K562 (cell line): ENCODE measurements around the gene MYH3. TPM values are rescaled to one million over a fixed set of nuclear protein-coding genes. Genes with fewer than 3 reads are reported as not detected.

Experiments used
- ATAC-seq: fragments of 200-7000 bp; cut with Tn5 transposase; 3 replicates; pipeline ENCODE4 v1.9.1; 2020; ENCODE audit warnings: moderate library complexity
- BruUV-seq: library from RNA; stranded (reverse); fragments of 400-500 nt; replicated peaks from 2 replicates; lab custom pipeline; 2021; lab: Mats Ljungman, UMichigan
- CTCF ChIA-PET: fragments of 300-600 bp; formaldehyde crosslinking; extraction: SDS; loops from one replicate; lab custom pipeline; 2021; ENCODE audit warnings: low intra/inter-chr PET ratio; lab: Yijun Ruan, JAX
- POLR2A ChIA-PET: fragments of 300-600, 350-650 bp; sonication (Branson Sonifier 250); formaldehyde crosslinking; extraction: SDS; loops from one replicate; lab custom pipeline; 2021; ENCODE audit warnings: antibody characterized with exemption, inconsistent platforms; lab: Yijun Ruan, JAX
- DNase-seq, 4 experiments: peaks; one replicate each; pipeline versions ENCODE4 v3.0.0 to v3.0.0-alpha.2; 2011 to 2018; ENCODE audit warnings: low spot score in 3 of 4, mixed read lengths in 3 of 4; ENCODE audit errors: extremely low read depth in 1 of 4
- FAIRE-seq: peaks from 2 replicates; lab custom pipeline; 2011; peaks lifted over from hg19 to GRCh38; lab: Jason Lieb, UNC
- H2AFZ ChIP-seq: 2 replicates; pipeline ENCODE4 v1.6.0; 2011; ENCODE audit warnings: low read depth, low read length, control low read depth, inconsistent platforms
- H3K27ac ChIP-seq: fragments of 200-600 bp; 3 replicates; pipeline ENCODE4 v1.8.0; 2011; ENCODE audit warnings: low read depth, mild to moderate bottlenecking, control low read depth, inconsistent platforms, low read length, moderate library complexity, mixed read lengths; ENCODE audit errors: extremely low read depth
- H3K27me3 ChIP-seq, 2 experiments: fragments of 300-600 bp in 1 of 2; 2 replicates in 1 of 2; 3 replicates in 1 of 2; pipeline versions ENCODE4 v1.6.0 to v1.8.0; 2011; ENCODE audit warnings: inconsistent platforms in 2 of 2, low read length in 2 of 2, mild to moderate bottlenecking in 1 of 2, mixed read lengths in 1 of 2, moderate library complexity in 1 of 2; ENCODE audit not compliant: control insufficient read depth in 2 of 2, insufficient read depth in 2 of 2
- H3K36me3 ChIP-seq: fragments of 300-600 bp; 3 replicates; pipeline ENCODE4 v1.8.0; 2011; ENCODE audit warnings: mild to moderate bottlenecking, low read length, inconsistent platforms; ENCODE audit not compliant: control insufficient read depth, insufficient read depth
- H3K4me1 ChIP-seq, 2 experiments: fragments of 200-600 bp in 1 of 2; replicated peaks in 1 of 2; 2 replicates in 1 of 2; 3 replicates in 1 of 2; pipeline versions ENCODE4 v1.5.1 to v1.8.0; 2011; ENCODE audit warnings: inconsistent platforms in 2 of 2, low read length in 2 of 2, mild to moderate bottlenecking in 1 of 2, mixed read lengths in 1 of 2, moderate library complexity in 1 of 2; ENCODE audit not compliant: control insufficient read depth in 2 of 2, insufficient read depth in 2 of 2
- H3K4me2 ChIP-seq: 2 replicates; pipeline ENCODE4 v1.6.1; 2011; ENCODE audit warnings: low read length, control low read depth, inconsistent platforms, mixed read lengths; ENCODE audit not compliant: insufficient read depth
- H3K4me3 ChIP-seq: fragments of 200-600 bp; sonication (generic), shearing (Covaris generic); 2 replicates; pipeline ENCODE4 v1.5.1; 2016; ENCODE audit warnings: control low read depth, inconsistent platforms
- H3K79me2 ChIP-seq: fragments of 200-600 bp; 3 replicates; pipeline ENCODE4 v1.8.0; 2011; ENCODE audit warnings: low read length, inconsistent platforms; ENCODE audit not compliant: control insufficient read depth, insufficient read depth
- H3K9ac ChIP-seq, 2 experiments: 2 replicates each; pipeline versions ENCODE4 v1.6.0 to v1.6.1; 2011; ENCODE audit warnings: low read depth in 2 of 2, low read length in 2 of 2, control low read depth in 1 of 2, inconsistent platforms in 1 of 2, mild to moderate bottlenecking in 1 of 2, mixed read lengths in 1 of 2; ENCODE audit not compliant: insufficient read depth in 1 of 2
- H3K9me1 ChIP-seq: one replicate; pipeline ENCODE4 v1.6.0; 2011; ENCODE audit warnings: inconsistent platforms, mild to moderate bottlenecking, low read length, moderate library complexity; ENCODE audit not compliant: control insufficient read depth, insufficient read depth
- H3K9me3 ChIP-seq: replicated peaks from 2 replicates; pipeline ENCODE4 v1.5.1; 2011; ENCODE audit warnings: low read depth, low read length, inconsistent platforms; ENCODE audit not compliant: control insufficient read depth, insufficient read depth
- H4K20me1 ChIP-seq: replicated peaks from 2 replicates; pipeline ENCODE4 v1.6.1; 2011; ENCODE audit warnings: low read length, inconsistent platforms, mixed read lengths; ENCODE audit not compliant: control insufficient read depth, insufficient read depth
- AFF4 ChIP-seq: sonication (generic); formaldehyde crosslinking; IDR thresholded peaks from 2 replicates; pipeline ENCODE4 v1.8.0; 2023; ENCODE audit warnings: mild to moderate bottlenecking, missing genetic modification reagents
- ATF3 ChIP-seq, 2 experiments: fragments of 450-650 bp in 1 of 2; sonication (generic) in 1 of 2; formaldehyde crosslinking in 1 of 2; IDR thresholded peaks in 1 of 2; conservative IDR thresholded peaks in 1 of 2; 2 replicates each; pipeline versions ENCODE4 v1.6.1 to v1.8.1; 2016 to 2023; ENCODE audit warnings: mild to moderate bottlenecking in 2 of 2, moderate library complexity in 2 of 2, inconsistent platforms in 1 of 2, missing genetic modification reagents in 1 of 2
- HCFC1 ChIP-seq: IDR thresholded peaks from 2 replicates; pipeline ENCODE4 v1.6.1; 2012; ENCODE audit warnings: low read depth, low read length, improper control_type of control experiment
- MIER1 ChIP-seq: fragments of 450-650 bp; IDR thresholded peaks from 2 replicates; pipeline ENCODE4 v1.6.1; 2016; ENCODE audit warnings: antibody characterized with exemption, mild to moderate bottlenecking, low read depth
- PREB ChIP-seq: sonication (generic); formaldehyde crosslinking; IDR thresholded peaks from 2 replicates; pipeline ENCODE4 v1.8.1; 2023; ENCODE audit warnings: mild to moderate bottlenecking, missing genetic modification reagents
- WHSC1 ChIP-seq: IDR thresholded peaks from one replicate; pipeline ENCODE4 v1.6.1; 2012; ENCODE audit warnings: low read length, control low read depth, inconsistent platforms
- ZBTB33 ChIP-seq: sonication (generic); formaldehyde crosslinking; IDR thresholded peaks from 2 replicates; pipeline ENCODE4 v1.8.1; 2023; ENCODE audit warnings: mild to moderate bottlenecking, missing genetic modification reagents
- ZNF444 ChIP-seq: fragments of 250-450 bp; sonication (Bioruptor Pico); IDR thresholded peaks from 2 replicates; pipeline ENCODE4 v1.4.0; 2020; ENCODE audit warnings: mild to moderate bottlenecking, moderate library complexity
- ZNF785 ChIP-seq: fragments of 250-450 bp; sonication (Bioruptor Pico); IDR thresholded peaks from 2 replicates; pipeline ENCODE4 v1.4.0; 2020; ENCODE audit warnings: mild to moderate bottlenecking
- WGBS: fragments of 100-300 bp; shearing (Covaris generic); methylation state at CpG from one replicate; pipeline ENCODE4 v1.1.6; 2016; ENCODE audit warnings: low coverage, mixed read lengths; ENCODE audit not compliant: insufficient coverage; ENCODE audit errors: missing lambda C conversion rate; 5-methylcytosine and 5-hydroxymethylcytosine counted together
- in situ Hi-C: fragments of 300-500 bp; cut with MboI; formaldehyde crosslinking; loops from 4 replicates; pipeline ENCODE4 v1.15.0; 2018; ENCODE audit warnings: inconsistent platforms, mixed read lengths
- intact Hi-C: fragments of 100-400 bp; cut with micrococcal nuclease; formaldehyde crosslinking; loops from 2 replicates; pipeline ENCODE4 v1.14.2; 2022
- polyA plus RNA-seq, 8 experiments: library from polyadenylated mRNA; depleted of rRNA in 4 of 8; stranded (reverse) in 5 of 8; unstranded in 3 of 8; fragments of >200 nt; fragmentation: Nextera tagmentation in 2 of 8; fragmentation: Illumina TruSeq in 1 of 8; extraction: Ambion mirVana in 2 of 8; extraction: Trizol in 1 of 8; gene quantifications; 2 replicates each; pipeline versions ENCODE4 v1.2.1 to v1.2.3, GENCODE V29; 2011 to 2014; ENCODE audit warnings: inconsistent platforms in 1 of 8, missing spikeins in 1 of 8
- total RNA-seq, 7 experiments: library from RNA; depleted of rRNA in 6 of 7; stranded (reverse); fragments of >200 nt in 6 of 7; fragmentation: Illumina TruSeq in 2 of 7; extraction: Trizol in 2 of 7; gene quantifications; 2 replicates each; pipeline versions ENCODE4 v1.2.1 to v1.2.3, GENCODE V29; 2011 to 2021; ENCODE audit warnings: low replicate concordance in 1 of 7

The MYH3 gene
- total and polyA plus RNA-seq, 9 of the 15 experiments (the other 6 are each of a cell fraction or from before 2014, with no cell fraction given) = 0.24 to 0.75 (median 0.40) TPM; not detected in 1

- TF ChIP-seq ATF3 (IDR thresholded peaks at IDR 0.05) (peak; percentile 8; the same call in 1 of the 2 replicates), ATF3 (CRISPR knock-in tag; conservative IDR thresholded peaks at IDR 0.05) (no peak), WHSC1 (no peak)
These were observed 44.0 kb downstream of the MYH3 start (continued) for GRCh38 chr17:10612957-10613744.

GRCh38 chr17:10610884-10611283 is 46.2 kb downstream of the MYH3 start:
- ATAC-seq = no peak
- FAIRE-seq = no peak
- H3K4me1 ChIP-seq = no peaks in the 10 kb centered on the region
- POLR2A ChIA-PET = interaction anchor here (1.7 kb wide), 1 partner anchor 9 kb away, joined by 3 read pairs; no protein-coding TSS in a partner anchor
- peaks cover 5 to 6% of the 10 kb centered on the region in 2 experiments; a peak in 2 of 5 replicates for H3K27me3 ChIP-seq
- H2AFZ ChIP-seq = no peak overlapping the region
- H3K36me3 ChIP-seq = no peaks in the 10 kb centered on the region
- 0% methylated on average over 8 of the region's 8 CpGs for WGBS
- no peaks in the 10 kb centered on the region for H3K9me1 ChIP-seq
- no peak overlapping the region for H3K9ac ChIP-seq
- in situ Hi-C loops = loop anchor here (10.0 kb wide), 2 partner anchors 286 to 686 kb away; no protein-coding TSS in a partner anchor
- no peak for DNase-seq
- no peaks in the 10 kb centered on the region for H3K79me2 ChIP-seq
- H3K4me3 ChIP-seq = no peak overlapping the region
- intact Hi-C loops = no loop called here
- CTCF ChIA-PET = interaction anchor here (0.6 kb wide), 1 partner anchor 279 kb away, joined by 3 read pairs; no protein-coding TSS in a partner anchor
- no TSS peak for BruUV-seq
- H3K27ac ChIP-seq = no peak overlapping the region
- H3K4me2 ChIP-seq = no peak overlapping the region
- H4K20me1 ChIP-seq = 0 out of 2 replicates have a peak, but pooled peaks cover 4% of the 10 kb centered on the region
- H3K9me3 ChIP-seq = no peaks in the 10 kb centered on the region
- TF ChIP-seq MIER1 (no peak), HCFC1 (no peak), ZBTB33 (no peak), AFF4 (CRISPR knock-in tag) (no peak), ZNF444 (no peak), PREB (CRISPR knock-in tag) (no peak), ZNF785 (no peak)
